NAMALWA (cell line): Measurements from ENCODE around the gene ARL17B.
"Not testable (repeated sequence)": the region's sequence is repeated elsewhere in the genome, so short reads cannot be mapped to it uniquely, and the experiment has no call there.

Experiments
- DNase-seq: peaks from one replicate; pipeline ENCODE4 v3.0.0-alpha.2; 2015; ENCODE audit warnings: low spot score

Gene ARL17B

GRCh38 chr17:46361755-46362154 lies at the start of gene ARL17B:
TSS of gene ARL17B (minus strand) at chr17:46361766. CDS start at chr17:46358397, 3,369 bp downstream.
- not testable (repeated sequence) for DNase-seq

GRCh38 chr17:46409864-46410263 lies 48.3 kb upstream of the ARL17B start:
- not testable (repeated sequence) for DNase-seq

- not testable (repeated sequence) for DNase-seq
Observed at GRCh38 chr17:46407155-46407554, 45.6 kb upstream of the ARL17B start.

GRCh38 chr17:46401033-46401787 lies 39.6 kb upstream of the ARL17B start:
- not testable (repeated sequence) for DNase-seq

- not testable (repeated sequence) for DNase-seq
Observed at GRCh38 chr17:46400543-46400942, 39.0 kb upstream of the ARL17B start.

GRCh38 chr17:46399993-46400392 lies 38.4 kb upstream of the ARL17B start:
- DNase-seq: not testable (repeated sequence)

- DNase-seq: not testable (repeated sequence)
Observed at GRCh38 chr17:46396292-46396691, 34.7 kb upstream of the ARL17B start.

- DNase-seq: not testable (repeated sequence)
Observed at GRCh38 chr17:46393702-46394101, 32.1 kb upstream of the ARL17B start.

- not testable (repeated sequence) for DNase-seq
Observed at GRCh38 chr17:46385491-46385890, 23.9 kb upstream of the ARL17B start.

- not testable (repeated sequence) for DNase-seq
Observed at GRCh38 chr17:46383118-46383517, 21.6 kb upstream of the ARL17B start.

- DNase-seq: not testable (repeated sequence)
Observed at GRCh38 chr17:46373418-46373817, 11.9 kb upstream of the ARL17B start.

GRCh38 chr17:46372236-46373229 lies 11.0 kb upstream of the ARL17B start:
- DNase-seq: not testable (repeated sequence)

- not testable (repeated sequence) for DNase-seq
Observed at GRCh38 chr17:46367520-46367919, 6.0 kb upstream of the ARL17B start.

GRCh38 chr17:46361145-46361735 lies 326 bp downstream of the ARL17B start:
- DNase-seq: not testable (repeated sequence)

GRCh38 chr17:46353856-46354255 lies 7.7 kb downstream of the ARL17B start:
- not testable (repeated sequence) for DNase-seq

GRCh38 chr17:46349060-46349459 lies 12.5 kb downstream of the ARL17B start:
- not testable (repeated sequence) for DNase-seq

- not testable (repeated sequence) for DNase-seq
Observed at GRCh38 chr17:46348345-46348744, 13.2 kb downstream of the ARL17B start.

- not testable (repeated sequence) for DNase-seq
Observed at GRCh38 chr17:46342131-46342530, 19.4 kb downstream of the ARL17B start.

GRCh38 chr17:46341220-46341619 lies 20.3 kb downstream of the ARL17B start:
- not testable (repeated sequence) for DNase-seq

- not testable (repeated sequence) for DNase-seq
Observed at GRCh38 chr17:46294831-46295230, 66.7 kb downstream of the ARL17B start, which contains the start of gene LRRC37A. TSS of gene LRRC37A (plus strand) at chr17:46295131. CDS start at chr17:46295134, 3 bp downstream.

- not testable (repeated sequence) for DNase-seq
Observed at GRCh38 chr17:46291618-46292017, 69.9 kb downstream of the ARL17B start.
